Neural crest cell (in vitro differentiated cells): ENCODE measurements around the gene CYTH2. TPM values are rescaled to one million over a fixed set of nuclear protein-coding genes. Genes with fewer than 3 reads are reported as not detected.

Experiments
- DNase-seq: peaks from one replicate; pipeline ENCODE4 v3.0.0; 2021; ENCODE audit warnings: low read depth, mixed read lengths, low spot score
- H3K27ac Mint-ChIP-seq: one replicate; pipeline ENCODE4 v1.8.0; 2021; ENCODE audit warnings: mild to moderate bottlenecking, mixed read lengths; ENCODE audit not compliant: unreplicated experiment
- H3K27me3 Mint-ChIP-seq: 2 replicates; pipeline ENCODE4 v1.8.0; 2021; ENCODE audit warnings: low read depth, mild to moderate bottlenecking, mixed read lengths
- H3K36me3 Mint-ChIP-seq: 2 replicates; pipeline ENCODE4 v1.8.0; 2021; ENCODE audit warnings: low read depth, mild to moderate bottlenecking, mixed read lengths
- H3K4me1 Mint-ChIP-seq: 2 replicates; pipeline ENCODE4 v1.8.0; 2021; ENCODE audit warnings: mixed read lengths
- H3K4me3 Mint-ChIP-seq: one replicate; pipeline ENCODE4 v1.8.0; 2021; ENCODE audit warnings: mild to moderate bottlenecking, mixed read lengths
- H3K9me3 Mint-ChIP-seq: 2 replicates; pipeline ENCODE4 v1.8.0; 2021; ENCODE audit warnings: mixed read lengths
- total RNA-seq: library from RNA; stranded (reverse); gene quantifications from 2 replicates; pipeline ENCODE4 v1.2.1, GENCODE V29; 2021
- TF ChIP-seq, protein P1 (sequence below): fragments of 200-600 bp; sonication (generic); conservative IDR thresholded peaks from 2 replicates; pipeline ENCODE4 v1.5.0; 2021; ENCODE audit warnings: antibody characterized with exemption, mild to moderate bottlenecking

The CYTH2 gene
- total RNA-seq, 1 donor from 2014 or later = 196 TPM

DNA sequence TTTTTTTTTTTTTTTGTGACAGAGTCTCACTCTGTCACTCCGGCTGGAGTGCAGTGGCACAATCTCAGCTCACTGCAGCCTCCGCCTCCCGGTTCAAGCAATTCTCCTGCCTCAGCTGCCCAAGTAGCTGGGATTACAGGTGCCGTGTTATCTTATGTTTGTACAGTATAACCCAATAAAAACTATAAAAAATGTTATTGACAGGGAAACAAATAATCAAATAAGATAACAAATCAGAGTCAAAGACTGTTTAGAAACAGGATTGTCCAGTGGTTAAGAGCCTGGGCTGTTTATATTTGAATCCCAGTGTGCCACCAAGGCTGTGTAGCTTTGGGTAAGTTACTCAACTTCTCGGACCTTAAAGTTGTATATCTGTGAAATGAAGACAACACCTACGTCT is 61.6 kb downstream of the CYTH2 start:
- TF ChIP-seq, protein P1, sequence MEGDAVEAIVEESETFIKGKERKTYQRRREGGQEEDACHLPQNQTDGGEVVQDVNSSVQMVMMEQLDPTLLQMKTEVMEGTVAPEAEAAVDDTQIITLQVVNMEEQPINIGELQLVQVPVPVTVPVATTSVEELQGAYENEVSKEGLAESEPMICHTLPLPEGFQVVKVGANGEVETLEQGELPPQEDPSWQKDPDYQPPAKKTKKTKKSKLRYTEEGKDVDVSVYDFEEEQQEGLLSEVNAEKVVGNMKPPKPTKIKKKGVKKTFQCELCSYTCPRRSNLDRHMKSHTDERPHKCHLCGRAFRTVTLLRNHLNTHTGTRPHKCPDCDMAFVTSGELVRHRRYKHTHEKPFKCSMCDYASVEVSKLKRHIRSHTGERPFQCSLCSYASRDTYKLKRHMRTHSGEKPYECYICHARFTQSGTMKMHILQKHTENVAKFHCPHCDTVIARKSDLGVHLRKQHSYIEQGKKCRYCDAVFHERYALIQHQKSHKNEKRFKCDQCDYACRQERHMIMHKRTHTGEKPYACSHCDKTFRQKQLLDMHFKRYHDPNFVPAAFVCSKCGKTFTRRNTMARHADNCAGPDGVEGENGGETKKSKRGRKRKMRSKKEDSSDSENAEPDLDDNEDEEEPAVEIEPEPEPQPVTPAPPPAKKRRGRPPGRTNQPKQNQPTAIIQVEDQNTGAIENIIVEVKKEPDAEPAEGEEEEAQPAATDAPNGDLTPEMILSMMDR = no peak
- H3K27me3 Mint-ChIP-seq = peaks cover 2% of the 10 kb centered on the region
- H3K4me3 Mint-ChIP-seq = no peak overlapping the region
- no peaks in the 10 kb centered on the region for H3K36me3 Mint-ChIP-seq
- peaks cover 7% of the 10 kb centered on the region for H3K9me3 Mint-ChIP-seq
- H3K4me1 Mint-ChIP-seq = no peaks in the 10 kb centered on the region
- no peak overlapping the region for H3K27ac Mint-ChIP-seq
- DNase-seq = no peak

Other genes starting within 250 kb of the CYTH2 start
- gene CARD8, start 213.5 kb upstream of the CYTH2 start, total RNA-seq = 65.8 and 73.8 TPM in 2 replicates
- gene ZNF114, start 199.3 kb upstream of the CYTH2 start, total RNA-seq = 9.8 and 11.2 TPM in 2 replicates
- gene EMP3, start 143.8 kb upstream of the CYTH2 start, total RNA-seq = 27.4 and 30.5 TPM in 2 replicates
- 6.8 and 8.4 TPM in 2 replicates for gene TMEM143, start 105.4 kb upstream of the CYTH2 start, total RNA-seq
- not detected in 2 replicates for gene SYNGR4, start 105.0 kb upstream of the CYTH2 start, total RNA-seq
- 163 and 172 TPM in 2 replicates for gene KDELR1, start 77.8 kb upstream of the CYTH2 start, total RNA-seq
- gene GRIN2D, start 75.7 kb upstream of the CYTH2 start, total RNA-seq = 0.68 and 0.75 TPM in 2 replicates
- 52.1 and 56.1 TPM in 2 replicates for gene GRWD1, start 23.4 kb upstream of the CYTH2 start, total RNA-seq
- gene KCNJ14, start 13.8 kb upstream of the CYTH2 start, total RNA-seq = 1.5 and 2.0 TPM in 2 replicates
- 3.1 and 3.3 TPM in 2 replicates for gene LMTK3, start 42.5 kb downstream of the CYTH2 start, total RNA-seq
- gene SULT2B1, start 82.8 kb downstream of the CYTH2 start, total RNA-seq = not detected in 2 replicates
- not detected in 2 replicates for gene SPACA4, start 137.4 kb downstream of the CYTH2 start, total RNA-seq
- 5.9 and 6.1 TPM in 2 replicates for gene FAM83E, start 145.7 kb downstream of the CYTH2 start, total RNA-seq
- 1,772 and 1,774 TPM in 2 replicates for gene RPL18, start 149.8 kb downstream of the CYTH2 start, total RNA-seq
- 48.5 and 50.3 TPM in 2 replicates for gene SPHK2, start 150.1 kb downstream of the CYTH2 start, total RNA-seq
- 4.9 and 5.2 TPM in 2 replicates for gene DBP, start 168.0 kb downstream of the CYTH2 start, total RNA-seq
- gene CA11, start 176.8 kb downstream of the CYTH2 start, total RNA-seq = 11.4 and 13.0 TPM in 2 replicates
- 0.50 and 0.75 TPM in 2 replicates for gene NTN5, start 203.6 kb downstream of the CYTH2 start, total RNA-seq
- not detected in 2 replicates for gene FUT2, start 226.6 kb downstream of the CYTH2 start, total RNA-seq